ENCODE data around the gene GPR160. TPM values are rescaled to one million over a fixed set of nuclear protein-coding genes. Genes with fewer than 3 reads are reported as not detected.

GPR160 gene
- total RNA-seq, 1 experiment from 2014 or later: 9.9 TPM

DNA sequence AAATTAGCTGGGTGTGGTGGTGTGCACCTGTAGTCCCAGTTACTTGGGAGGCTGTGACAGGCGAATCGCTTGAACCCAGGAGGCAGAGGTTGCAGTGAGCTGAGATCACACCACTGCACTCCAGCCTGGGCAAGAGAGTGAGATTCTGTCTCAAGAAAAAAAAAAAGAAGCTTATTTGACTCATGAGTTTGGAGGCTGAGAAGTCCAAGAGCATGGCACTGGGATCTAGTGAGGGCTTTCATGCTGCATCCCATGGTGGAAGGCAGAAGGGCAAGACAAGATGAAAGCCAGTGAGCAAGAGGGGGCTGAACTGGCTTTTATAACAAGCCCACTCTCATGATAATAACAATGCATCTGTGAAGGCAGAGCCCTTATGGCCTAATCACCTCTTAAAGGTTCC, 37.7 kb upstream of the GPR160 start:
- intact Hi-C loops (cut with micrococcal nuclease): no loop called here
- DNase-seq (ENCODE audit: low read depth, low spot score): no peak
- RAD21 ChIA-PET (ENCODE audit: low non-redundant PET in 1 of 2, low total read pairs in 2 of 2, uncharacterized antibody in 2 of 2, unreplicated experiment in 2 of 2): no interaction called here
- H3K9ac ChIP-seq (ENCODE audit: low read length): no peak overlapping the region
- no peaks in the 10 kb centered on the region for H3K4me1 ChIP-seq (ENCODE audit: control insufficient read depth in 1 of 2, insufficient read depth in 2 of 2, low read length in 2 of 2)
- H3K9me2 ChIP-seq (ENCODE audit: insufficient read depth): no peaks in the 10 kb centered on the region
- POLR2A ChIA-PET: no interaction called here
- H2AFZ ChIP-seq (ENCODE audit: low read depth, low read length, poor library complexity, severe bottlenecking): no peak overlapping the region
- no peak overlapping the region for H3K4me2 ChIP-seq (ENCODE audit: low read length)
- H3K27ac ChIP-seq (ENCODE audit: low read depth, low read length): no peak overlapping the region
- ATAC-seq: no peak
- no peaks in the 10 kb centered on the region for H3K27me3 ChIP-seq (ENCODE audit: insufficient read depth, low read length)
- no peak overlapping the region for H3K4me3 ChIP-seq (replicated peaks in 1 of 2; ENCODE audit: low read depth in 1 of 2, low read length in 2 of 2)
- TF ChIP-seq EZH2 (IDR thresholded peaks at IDR 0.05) (no peak), EGR1 (IDR thresholded peaks at IDR 0.05; ENCODE audit: low read depth) (no peak), ZNF274 (IDR thresholded peaks at IDR 0.05; ENCODE audit: low read depth, low read length) (no peak), YY1 (IDR thresholded peaks at IDR 0.05; ENCODE audit: extremely low read depth, insufficient replicate concordance, low read depth, low read length) (no peak), RAD21 (IDR thresholded peaks at IDR 0.05; ENCODE audit: low read depth) (no peak), POLR2AphosphoS5 (IDR thresholded peaks at IDR 0.05; ENCODE audit: low read depth, low read length) (no peak), SIN3A (IDR thresholded peaks at IDR 0.05; ENCODE audit: low read depth) (no peak), POLR2A (IDR thresholded peaks at IDR 0.05; ENCODE audit: borderline replicate concordance, extremely low read depth, insufficient read depth, insufficient read length) (no peak)
- TF ChIP-seq, protein P1, sequence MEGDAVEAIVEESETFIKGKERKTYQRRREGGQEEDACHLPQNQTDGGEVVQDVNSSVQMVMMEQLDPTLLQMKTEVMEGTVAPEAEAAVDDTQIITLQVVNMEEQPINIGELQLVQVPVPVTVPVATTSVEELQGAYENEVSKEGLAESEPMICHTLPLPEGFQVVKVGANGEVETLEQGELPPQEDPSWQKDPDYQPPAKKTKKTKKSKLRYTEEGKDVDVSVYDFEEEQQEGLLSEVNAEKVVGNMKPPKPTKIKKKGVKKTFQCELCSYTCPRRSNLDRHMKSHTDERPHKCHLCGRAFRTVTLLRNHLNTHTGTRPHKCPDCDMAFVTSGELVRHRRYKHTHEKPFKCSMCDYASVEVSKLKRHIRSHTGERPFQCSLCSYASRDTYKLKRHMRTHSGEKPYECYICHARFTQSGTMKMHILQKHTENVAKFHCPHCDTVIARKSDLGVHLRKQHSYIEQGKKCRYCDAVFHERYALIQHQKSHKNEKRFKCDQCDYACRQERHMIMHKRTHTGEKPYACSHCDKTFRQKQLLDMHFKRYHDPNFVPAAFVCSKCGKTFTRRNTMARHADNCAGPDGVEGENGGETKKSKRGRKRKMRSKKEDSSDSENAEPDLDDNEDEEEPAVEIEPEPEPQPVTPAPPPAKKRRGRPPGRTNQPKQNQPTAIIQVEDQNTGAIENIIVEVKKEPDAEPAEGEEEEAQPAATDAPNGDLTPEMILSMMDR (IDR thresholded peaks at IDR 0.05 in 2 of 3, conservative IDR thresholded peaks at IDR 0.05 in 1 of 3; ENCODE audit: borderline replicate concordance in 1 of 3, insufficient read depth in 1 of 3, low read depth in 2 of 3, low read length in 2 of 3): no peak
- TF ChIP-seq, protein P2, sequence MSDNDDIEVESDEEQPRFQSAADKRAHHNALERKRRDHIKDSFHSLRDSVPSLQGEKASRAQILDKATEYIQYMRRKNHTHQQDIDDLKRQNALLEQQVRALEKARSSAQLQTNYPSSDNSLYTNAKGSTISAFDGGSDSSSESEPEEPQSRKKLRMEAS (IDR thresholded peaks at IDR 0.05): no peak
- TF ChIP-seq, protein P3, sequence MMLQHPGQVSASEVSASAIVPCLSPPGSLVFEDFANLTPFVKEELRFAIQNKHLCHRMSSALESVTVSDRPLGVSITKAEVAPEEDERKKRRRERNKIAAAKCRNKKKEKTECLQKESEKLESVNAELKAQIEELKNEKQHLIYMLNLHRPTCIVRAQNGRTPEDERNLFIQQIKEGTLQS (IDR thresholded peaks at IDR 0.05): no peak
- no peaks in the 10 kb centered on the region for H3K79me2 ChIP-seq (ENCODE audit: insufficient read depth, low read length)
- CTCF ChIA-PET: no interaction called here
- H3K9me3 ChIP-seq (ENCODE audit: control insufficient read depth in 1 of 2, insufficient read depth in 1 of 2, low read depth in 1 of 2, low read length in 2 of 2): no peaks in the 10 kb centered on the region
- H3K36me3 ChIP-seq (ENCODE audit: control insufficient read depth in 1 of 2, insufficient read depth in 2 of 2, low read length in 2 of 2): peaks cover 0 to 4% of the 10 kb centered on the region in 2 experiments; a peak in 1 of 4 replicates
- no peaks in the 10 kb centered on the region for H4K20me1 ChIP-seq (ENCODE audit: insufficient read depth)
- no TSS peak for BruUV-seq (replicated peaks)
